Measurements from ENCODE around the gene UBALD2. TPM values are rescaled to one million over a fixed set of nuclear protein-coding genes. Genes with fewer than 3 reads are reported as not detected.

The UBALD2 gene
- polyA plus RNA-seq, 3 donors: 1.4 to 88.6 (median 2.2) TPM

GRCh38 chr17:76271669-76272540 lies 6.8 kb downstream of the UBALD2 start:
- H3K4me3 Mint-ChIP-seq: peak overlapping the region; percentile 70 to 77
- Histone ChIP-seq H3K4me2 (replicated peaks; ENCODE audit: extremely low read depth, low read length, poor library complexity, severe bottlenecking) (peak overlapping the region; percentile 91), H3K4me1 (ENCODE audit: control insufficient read depth in 1 of 2, insufficient read depth in 2 of 2, low read length in 2 of 2) (peaks cover 63 to 69% of the 10 kb centered on the region in 2 donors), H4K20me1 (ENCODE audit: insufficient read depth, low read length) (peaks cover 27% of the 10 kb centered on the region), H3K27ac (ENCODE audit: low read depth in 1 of 2, low read length in 2 of 2) (peak overlapping the region; percentile 47 to 74), H3K4me3 (replicated peaks in 1 of 3; ENCODE audit: low read depth in 2 of 3, low read length in 3 of 3) (peak overlapping the region; percentile 33 to 79 (median 53)), H3K9me3 (replicated peaks in 1 of 2; ENCODE audit: control insufficient read depth in 1 of 2, insufficient read depth in 1 of 2, low read length in 2 of 2) (no peaks in the 10 kb centered on the region), H3K27me3 (ENCODE audit: control insufficient read depth in 2 of 2, insufficient read depth in 2 of 2, low read length in 2 of 2) (no peaks in the 10 kb centered on the region), H2AFZ (ENCODE audit: insufficient read depth, low read depth, low read length, poor library complexity, severe bottlenecking) (no peak overlapping the region), H3K9ac (ENCODE audit: insufficient read depth, low read length, poor library complexity, severe bottlenecking) (peak overlapping the region; percentile 73), H3K36me3 (replicated peaks in 1 of 2; ENCODE audit: control insufficient read depth in 1 of 2, insufficient read depth in 2 of 2, low read length in 2 of 2) (peaks cover 13 to 16% of the 10 kb centered on the region in 2 donors), H3K79me2 (ENCODE audit: insufficient read depth, low read length) (peaks cover 34% of the 10 kb centered on the region)
- H3K9me3 Mint-ChIP-seq: no peaks in the 10 kb centered on the region
- intact Hi-C loops (cut with micrococcal nuclease): loop anchor here in 1 of 2 donors (10.0 kb wide), 1 partner anchor 47 kb away; no protein-coding TSS in a partner anchor
- WGBS (ENCODE audit: insufficient coverage): 24% methylated on average over 23 of the region's 38 CpGs
- peaks cover 22 to 26% of the 10 kb centered on the region in 2 donors for H3K36me3 Mint-ChIP-seq
- peak in 1 of 3 donors; percentile 77 for DNase-seq
- TF ChIP-seq CTCF (IDR thresholded peaks at IDR 0.05): no peak
- H3K4me1 Mint-ChIP-seq: peaks cover 55% of the 10 kb centered on the region
- peak overlapping the region in 4 of 7 donors; percentile 13 to 63 (median 55) for H3K27ac Mint-ChIP-seq
- peaks cover 0 to 3% (median 2%) of the 10 kb centered on the region in 3 donors for H3K27me3 Mint-ChIP-seq (ENCODE audit: low read depth in 3 of 3)

GRCh38 chr17:76272541-76273444 lies 7.6 kb downstream of the UBALD2 start:
- Histone ChIP-seq H3K27me3 (ENCODE audit: control insufficient read depth in 2 of 2, insufficient read depth in 2 of 2, low read length in 2 of 2) (no peaks in the 10 kb centered on the region), H3K9ac (ENCODE audit: insufficient read depth, low read length, poor library complexity, severe bottlenecking) (peak overlapping the region; percentile 73), H3K4me3 (replicated peaks in 1 of 3; ENCODE audit: low read depth in 2 of 3, low read length in 3 of 3) (peak overlapping the region; percentile 33 to 79 (median 53)), H3K4me2 (replicated peaks; ENCODE audit: extremely low read depth, low read length, poor library complexity, severe bottlenecking) (peak overlapping the region; percentile 91), H3K79me2 (ENCODE audit: insufficient read depth, low read length) (peaks cover 25% of the 10 kb centered on the region), H3K4me1 (ENCODE audit: control insufficient read depth in 1 of 2, insufficient read depth in 2 of 2, low read length in 2 of 2) (peaks cover 54 to 60% of the 10 kb centered on the region in 2 donors), H3K27ac (ENCODE audit: low read depth in 1 of 2, low read length in 2 of 2) (peak overlapping the region; percentile 45 to 74), H2AFZ (ENCODE audit: insufficient read depth, low read depth, low read length, poor library complexity, severe bottlenecking) (no peak overlapping the region), H3K36me3 (replicated peaks in 1 of 2; ENCODE audit: control insufficient read depth in 1 of 2, insufficient read depth in 2 of 2, low read length in 2 of 2) (peaks cover 13 to 16% of the 10 kb centered on the region in 2 donors), H3K9me3 (replicated peaks in 1 of 2; ENCODE audit: control insufficient read depth in 1 of 2, insufficient read depth in 1 of 2, low read length in 2 of 2) (no peaks in the 10 kb centered on the region), H4K20me1 (ENCODE audit: insufficient read depth, low read length) (peaks cover 25% of the 10 kb centered on the region)
- peak in 2 of 3 donors; percentile 52 to 78 for DNase-seq
- Mint-ChIP-seq H3K9me3 (no peaks in the 10 kb centered on the region), H3K27me3 (ENCODE audit: low read depth in 3 of 3) (peaks cover 0 to 3% (median 2%) of the 10 kb centered on the region in 3 donors), H3K36me3 (peaks cover 19 to 21% of the 10 kb centered on the region in 2 donors), H3K4me1 (peaks cover 49% of the 10 kb centered on the region), H3K4me3 (peak overlapping the region; percentile 70 to 77), H3K27ac (peak overlapping the region in 6 of 7 donors; percentile 12 to 79 (median 43))
- WGBS (ENCODE audit: insufficient coverage): 53% methylated on average over 11 of the region's 19 CpGs
- no peak for TF ChIP-seq CTCF (IDR thresholded peaks at IDR 0.05)
- intact Hi-C loops (cut with micrococcal nuclease): loop anchor here in 1 of 2 donors (10.0 kb wide), 1 partner anchor 48 kb away; no protein-coding TSS in a partner anchor

Measured in CD14-positive monocyte (primary cell).